ENCODE results near the gene TMEM232. TPM values are rescaled to one million over a fixed set of nuclear protein-coding genes. Genes with fewer than 3 reads are reported as not detected.

TMEM232 gene
- total and polyA plus RNA-seq, 2 donors (not counting 3 experiments of a cell fraction or from before 2014, with no cell fraction given) = 0.17 to 0.38 TPM

DNA sequence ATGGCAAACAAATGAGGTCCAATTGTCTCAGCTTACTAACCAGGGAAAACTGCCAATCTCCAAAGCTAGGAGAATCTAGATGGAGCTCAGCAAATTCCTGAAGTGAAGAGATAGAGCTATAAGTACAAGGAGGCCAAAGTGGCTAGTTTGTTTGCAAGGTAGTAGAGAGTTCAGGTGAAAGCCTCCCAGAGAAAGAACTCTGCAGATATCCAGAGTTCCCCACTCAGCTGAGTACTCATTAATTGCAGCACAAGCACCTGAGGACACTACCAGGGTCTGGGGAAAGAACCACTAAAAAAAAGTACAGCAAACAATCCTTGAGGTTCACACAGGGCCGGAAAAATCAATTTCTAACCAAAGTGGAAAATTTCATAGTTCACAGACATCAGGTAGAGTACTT lies 250.9 kb downstream of the TMEM232 start:
- no peaks in the 10 kb centered on the region for H3K27me3 ChIP-seq (ENCODE audit: control insufficient read depth in 2 of 2, insufficient read depth in 2 of 2, low read length in 2 of 2)
- no peak overlapping the region for H2AFZ ChIP-seq (ENCODE audit: low read depth, low read length)
- H3K36me3 ChIP-seq (ENCODE audit: control insufficient read depth in 2 of 2, extremely low read depth in 1 of 2, insufficient read depth in 2 of 2, low read length in 2 of 2) = no peaks in the 10 kb centered on the region
- intact Hi-C loops (cut with micrococcal nuclease) = no loop called here
- ChIA-PET CTCF (interaction anchor here (0.6 kb wide), 1 partner anchor 1613 kb away, joined by 3 read pairs; no protein-coding TSS in a partner anchor), POLR2A (no interaction called here)
- dilution Hi-C loops (cut with MboI; ENCODE audit: extremely low pct_ligation_motif_present, low sequenced_read_pairs) = no loop called here
- no peaks in the 10 kb centered on the region for H3K79me2 ChIP-seq (ENCODE audit: control insufficient read depth, insufficient read depth, low read length)
- DNase-seq (ENCODE audit: low read depth, low spot score) = no peak
- H3K4me1 ChIP-seq (ENCODE audit: control insufficient read depth, extremely low read depth, insufficient read depth, low read length) = no peaks in the 10 kb centered on the region
- no peak overlapping the region for H3K4me2 ChIP-seq (ENCODE audit: insufficient read depth, low read length)
- H3K4me3 ChIP-seq (replicated peaks in 1 of 3; ENCODE audit: insufficient read depth in 1 of 3, low read depth in 1 of 3, low read length in 3 of 3) = no peak overlapping the region
- no peak overlapping the region for H3K9ac ChIP-seq (replicated peaks; ENCODE audit: extremely low read depth, insufficient read depth, low read length)
- no TSS peak for BruUV-seq (replicated peaks)
- no peaks in the 10 kb centered on the region for H4K20me1 ChIP-seq (replicated peaks; ENCODE audit: control insufficient read depth, extremely low read depth, insufficient read depth, low read length)
- H3K27ac ChIP-seq (ENCODE audit: insufficient read depth, low read depth, low read length) = no peak overlapping the region
- TF ChIP-seq MYC (IDR thresholded peaks at IDR 0.05; ENCODE audit: low read depth, low read length) (no peak), JUN (IDR thresholded peaks at IDR 0.05; ENCODE audit: borderline replicate concordance, insufficient read depth, insufficient read length, low read depth) (no peak), EZH2 (IDR thresholded peaks at IDR 0.05; ENCODE audit: borderline replicate concordance, low read depth, low read length, severe bottlenecking) (no peak), POLR2A (IDR thresholded peaks at IDR 0.05; ENCODE audit: low read depth, low read length) (no peak)
- TF ChIP-seq, protein P1, sequence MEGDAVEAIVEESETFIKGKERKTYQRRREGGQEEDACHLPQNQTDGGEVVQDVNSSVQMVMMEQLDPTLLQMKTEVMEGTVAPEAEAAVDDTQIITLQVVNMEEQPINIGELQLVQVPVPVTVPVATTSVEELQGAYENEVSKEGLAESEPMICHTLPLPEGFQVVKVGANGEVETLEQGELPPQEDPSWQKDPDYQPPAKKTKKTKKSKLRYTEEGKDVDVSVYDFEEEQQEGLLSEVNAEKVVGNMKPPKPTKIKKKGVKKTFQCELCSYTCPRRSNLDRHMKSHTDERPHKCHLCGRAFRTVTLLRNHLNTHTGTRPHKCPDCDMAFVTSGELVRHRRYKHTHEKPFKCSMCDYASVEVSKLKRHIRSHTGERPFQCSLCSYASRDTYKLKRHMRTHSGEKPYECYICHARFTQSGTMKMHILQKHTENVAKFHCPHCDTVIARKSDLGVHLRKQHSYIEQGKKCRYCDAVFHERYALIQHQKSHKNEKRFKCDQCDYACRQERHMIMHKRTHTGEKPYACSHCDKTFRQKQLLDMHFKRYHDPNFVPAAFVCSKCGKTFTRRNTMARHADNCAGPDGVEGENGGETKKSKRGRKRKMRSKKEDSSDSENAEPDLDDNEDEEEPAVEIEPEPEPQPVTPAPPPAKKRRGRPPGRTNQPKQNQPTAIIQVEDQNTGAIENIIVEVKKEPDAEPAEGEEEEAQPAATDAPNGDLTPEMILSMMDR (IDR thresholded peaks at IDR 0.05; ENCODE audit: extremely low read depth in 1 of 2, insufficient read depth in 1 of 2, low read depth in 1 of 2, low read length in 2 of 2) = no peak
- H3K9me3 ChIP-seq (replicated peaks; ENCODE audit: control insufficient read depth, insufficient read depth, low read length) = no peaks in the 10 kb centered on the region
- no peak for FAIRE-seq
- H3K9me1 ChIP-seq (replicated peaks; ENCODE audit: control insufficient read depth, extremely low read depth, insufficient read depth, low read length) = no peaks in the 10 kb centered on the region

DNA sequence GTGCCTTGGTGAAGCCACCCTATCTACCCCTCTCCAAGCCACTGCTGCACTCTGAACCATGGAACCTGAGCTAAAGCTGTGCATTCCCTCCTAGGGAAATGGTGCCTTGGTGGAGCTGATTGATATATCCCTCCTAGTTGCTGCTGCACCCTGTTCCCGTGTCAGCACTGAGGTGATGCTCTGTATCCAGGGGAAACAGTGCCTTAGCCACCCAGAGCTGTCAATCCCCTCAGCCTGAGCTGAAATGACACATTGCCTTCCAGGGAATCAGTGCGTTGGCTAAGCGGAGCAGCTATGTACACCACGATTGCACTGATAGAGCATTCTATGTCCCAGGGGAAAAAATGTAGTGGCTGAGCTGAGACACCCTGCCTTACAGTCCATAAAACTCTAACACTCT lies 257.0 kb downstream of the TMEM232 start:
- Histone ChIP-seq H3K36me3 (ENCODE audit: control insufficient read depth in 2 of 2, extremely low read depth in 1 of 2, insufficient read depth in 2 of 2, low read length in 2 of 2) (no peaks in the 10 kb centered on the region), H3K4me1 (ENCODE audit: control insufficient read depth, extremely low read depth, insufficient read depth, low read length) (no peaks in the 10 kb centered on the region), H3K9ac (replicated peaks; ENCODE audit: extremely low read depth, insufficient read depth, low read length) (no peak overlapping the region), H3K27ac (ENCODE audit: insufficient read depth, low read depth, low read length) (no peak overlapping the region), H3K4me3 (replicated peaks in 1 of 3; ENCODE audit: insufficient read depth in 1 of 3, low read depth in 1 of 3, low read length in 3 of 3) (no peak overlapping the region), H3K79me2 (ENCODE audit: control insufficient read depth, insufficient read depth, low read length) (no peaks in the 10 kb centered on the region), H3K9me1 (replicated peaks; ENCODE audit: control insufficient read depth, extremely low read depth, insufficient read depth, low read length) (no peaks in the 10 kb centered on the region), H3K27me3 (ENCODE audit: control insufficient read depth in 2 of 2, insufficient read depth in 2 of 2, low read length in 2 of 2) (no peaks in the 10 kb centered on the region), H4K20me1 (replicated peaks; ENCODE audit: control insufficient read depth, extremely low read depth, insufficient read depth, low read length) (no peaks in the 10 kb centered on the region), H3K4me2 (ENCODE audit: insufficient read depth, low read length) (no peak overlapping the region), H3K9me3 (replicated peaks; ENCODE audit: control insufficient read depth, insufficient read depth, low read length) (peaks cover 5% of the 10 kb centered on the region), H2AFZ (ENCODE audit: low read depth, low read length) (no peak overlapping the region)
- dilution Hi-C loops (cut with MboI; ENCODE audit: extremely low pct_ligation_motif_present, low sequenced_read_pairs) = no loop called here
- TF ChIP-seq, protein P2, sequence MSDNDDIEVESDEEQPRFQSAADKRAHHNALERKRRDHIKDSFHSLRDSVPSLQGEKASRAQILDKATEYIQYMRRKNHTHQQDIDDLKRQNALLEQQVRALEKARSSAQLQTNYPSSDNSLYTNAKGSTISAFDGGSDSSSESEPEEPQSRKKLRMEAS (IDR thresholded peaks at IDR 0.05; ENCODE audit: insufficient read depth, insufficient read length) = no peak
- TF ChIP-seq MYC (IDR thresholded peaks at IDR 0.05; ENCODE audit: low read depth, low read length) = no peak
- TF ChIP-seq, protein P1 (IDR thresholded peaks at IDR 0.05; ENCODE audit: extremely low read depth in 1 of 2, insufficient read depth in 1 of 2, low read depth in 1 of 2, low read length in 2 of 2) = no peak
- no peak for TF ChIP-seq JUN (IDR thresholded peaks at IDR 0.05; ENCODE audit: borderline replicate concordance, insufficient read depth, insufficient read length, low read depth)
- no peak for TF ChIP-seq GATA2 (IDR thresholded peaks at IDR 0.05; ENCODE audit: insufficient read depth, insufficient read length, low read depth, low read length)
- TF ChIP-seq POLR2A (IDR thresholded peaks at IDR 0.05; ENCODE audit: low read depth, low read length) = no peak
- no peak for TF ChIP-seq POLR2AphosphoS5 (IDR thresholded peaks at IDR 0.05; ENCODE audit: insufficient read depth, low read depth, low read length)
- TF ChIP-seq FOS (IDR thresholded peaks at IDR 0.05; ENCODE audit: borderline replicate concordance, insufficient read depth, low read length) = no peak
- no peak for TF ChIP-seq EZH2 (IDR thresholded peaks at IDR 0.05; ENCODE audit: borderline replicate concordance, low read depth, low read length, severe bottlenecking)
- FAIRE-seq = no peak
- no TSS peak for BruUV-seq (replicated peaks)
- intact Hi-C loops (cut with micrococcal nuclease) = no loop called here
- no peak for DNase-seq (ENCODE audit: low read depth, low spot score)
- ChIA-PET CTCF (no interaction called here), POLR2A (no interaction called here)
